GM12875 (cell line): Measurements from ENCODE around the gene CA10.
A peak's percentile ranks its signal among the peaks of the same experiment; 100 is the strongest.

Experiments used
- H3K4me3 ChIP-seq: one replicate; pipeline ENCODE4 v1.5.1; 2011; ENCODE audit warnings: low read depth, low read length, control low read depth
- TF ChIP-seq, protein P1 (sequence below): IDR thresholded peaks from 2 replicates; pipeline ENCODE4 v1.5.1; 2011; ENCODE audit warnings: low read depth, mild to moderate bottlenecking, control low read depth, inconsistent platforms, low read length, moderate library complexity, borderline replicate concordance; ENCODE audit not compliant: insufficient read depth

Gene CA10

GRCh38 chr17:52178012-52178411 lies 19.5 kb upstream of the CA10 start:
- H3K4me3 ChIP-seq: no peak overlapping the region
- TF ChIP-seq, protein P1, sequence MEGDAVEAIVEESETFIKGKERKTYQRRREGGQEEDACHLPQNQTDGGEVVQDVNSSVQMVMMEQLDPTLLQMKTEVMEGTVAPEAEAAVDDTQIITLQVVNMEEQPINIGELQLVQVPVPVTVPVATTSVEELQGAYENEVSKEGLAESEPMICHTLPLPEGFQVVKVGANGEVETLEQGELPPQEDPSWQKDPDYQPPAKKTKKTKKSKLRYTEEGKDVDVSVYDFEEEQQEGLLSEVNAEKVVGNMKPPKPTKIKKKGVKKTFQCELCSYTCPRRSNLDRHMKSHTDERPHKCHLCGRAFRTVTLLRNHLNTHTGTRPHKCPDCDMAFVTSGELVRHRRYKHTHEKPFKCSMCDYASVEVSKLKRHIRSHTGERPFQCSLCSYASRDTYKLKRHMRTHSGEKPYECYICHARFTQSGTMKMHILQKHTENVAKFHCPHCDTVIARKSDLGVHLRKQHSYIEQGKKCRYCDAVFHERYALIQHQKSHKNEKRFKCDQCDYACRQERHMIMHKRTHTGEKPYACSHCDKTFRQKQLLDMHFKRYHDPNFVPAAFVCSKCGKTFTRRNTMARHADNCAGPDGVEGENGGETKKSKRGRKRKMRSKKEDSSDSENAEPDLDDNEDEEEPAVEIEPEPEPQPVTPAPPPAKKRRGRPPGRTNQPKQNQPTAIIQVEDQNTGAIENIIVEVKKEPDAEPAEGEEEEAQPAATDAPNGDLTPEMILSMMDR: no peak

DNA sequence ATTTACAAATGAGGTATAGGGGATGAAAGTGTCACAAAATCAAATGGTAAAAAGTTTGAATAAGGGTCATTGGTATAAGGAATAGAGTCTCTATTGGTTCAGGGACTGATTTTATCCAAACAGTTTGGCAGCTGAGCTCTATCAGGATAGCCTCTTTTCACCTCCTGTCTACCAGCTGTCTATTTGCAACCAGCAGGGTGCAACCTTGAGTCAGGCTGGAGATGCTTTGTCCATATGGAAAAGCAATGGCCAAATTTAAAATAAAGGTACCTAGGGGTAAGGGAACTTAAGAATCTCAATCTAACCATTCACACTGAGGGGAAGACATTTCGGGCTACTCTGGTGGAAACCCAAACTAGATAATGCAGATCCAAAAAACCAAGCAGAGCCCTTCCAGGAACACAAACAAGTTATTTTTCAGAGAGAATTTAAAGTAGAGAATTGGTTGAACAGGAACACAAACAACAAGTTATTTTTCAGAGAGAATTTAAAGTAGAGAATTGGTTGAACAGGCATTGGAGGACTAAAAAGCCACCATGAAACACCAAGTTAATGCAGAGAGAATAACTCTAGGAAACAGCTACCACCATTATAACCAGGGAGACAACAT lies 12.6 kb upstream of the CA10 start:
- no peak overlapping the region for H3K4me3 ChIP-seq
- TF ChIP-seq, protein P1: peak; percentile 56

DNA sequence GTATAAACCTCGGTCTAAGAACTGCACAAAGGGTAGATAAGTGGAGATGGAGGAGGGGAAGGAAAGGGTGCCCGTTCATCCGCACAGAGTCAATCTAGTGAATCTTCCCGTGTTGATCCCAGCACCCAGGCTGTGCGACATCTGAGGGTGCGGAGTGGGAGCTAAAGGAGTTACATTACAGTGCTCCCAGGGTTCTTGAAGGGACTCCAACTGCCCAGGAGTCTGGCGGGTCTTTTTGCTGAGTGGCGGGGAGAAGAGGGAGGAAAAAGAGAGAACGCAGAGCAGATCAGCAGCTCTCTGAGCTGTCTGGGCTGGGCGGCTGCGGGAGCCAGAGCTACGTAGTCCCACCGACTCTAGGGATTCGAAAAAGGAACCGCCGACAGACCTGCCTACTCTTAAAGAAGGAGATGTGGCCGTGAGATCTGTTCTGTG lies 1.6 kb upstream of the CA10 start:
- TF ChIP-seq, protein P1: no peak
- no peak overlapping the region for H3K4me3 ChIP-seq

DNA sequence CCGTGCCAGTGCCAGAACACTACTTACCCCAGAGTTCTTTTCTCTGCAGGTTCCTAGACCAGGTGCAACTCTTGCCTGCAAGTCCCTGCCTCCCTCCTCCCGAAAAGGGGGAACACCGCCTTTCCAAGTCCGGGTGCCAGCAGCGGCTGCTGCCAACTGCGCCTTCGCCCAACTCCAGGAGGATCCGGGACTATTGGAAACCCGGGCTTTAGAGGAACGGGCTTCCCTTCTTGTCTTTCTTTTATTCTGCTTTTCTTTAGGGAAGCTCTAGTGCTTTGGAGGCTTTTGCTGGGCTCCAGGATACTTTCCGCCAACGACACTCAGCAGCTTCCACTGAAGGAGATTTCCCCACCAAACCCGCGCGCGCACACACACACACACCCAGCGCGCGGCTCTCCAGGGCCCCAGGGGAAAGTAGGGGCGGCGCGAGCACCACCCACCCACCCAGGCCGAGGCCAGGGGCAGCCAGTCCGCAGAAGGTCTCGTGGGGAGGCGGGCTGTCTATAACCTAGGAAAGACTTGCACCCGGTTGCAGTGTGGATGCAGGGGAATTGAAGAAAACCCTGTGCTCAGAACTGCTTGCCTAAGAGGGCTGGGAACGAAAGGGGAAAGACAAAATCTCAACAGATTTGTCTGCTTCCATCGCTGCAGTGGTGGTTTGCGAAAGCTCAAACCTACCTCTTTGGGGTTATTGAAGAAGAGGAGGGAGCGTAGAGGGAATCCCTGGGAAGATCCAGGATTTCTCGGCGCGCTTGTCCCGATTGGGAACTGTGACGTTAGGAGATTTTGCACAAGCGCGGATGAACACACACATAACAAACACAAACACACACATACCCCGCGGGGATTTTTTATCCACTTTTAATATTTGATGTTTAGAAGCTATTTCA lies 977 bp upstream of the CA10 start:
- no peak overlapping the region for H3K4me3 ChIP-seq
- TF ChIP-seq, protein P1: no peak

- TF ChIP-seq, protein P1: no peak
- no peak overlapping the region for H3K4me3 ChIP-seq
Observed at GRCh38 chr17:52157603-52158449, 688 bp downstream of the CA10 start.

- no peak overlapping the region for H3K4me3 ChIP-seq
- TF ChIP-seq, protein P1: no peak
Observed at GRCh38 chr17:52156576-52157570, 1.6 kb downstream of the CA10 start.
